ENCODE data around the gene INTS6.

Gene INTS6

GRCh38 chr13:51333421-51333820 is 119.4 kb downstream of the INTS6 start:
- Mint-ChIP-seq H3K4me1 (ENCODE audit: low read depth) (peaks cover 18% of the 10 kb centered on the region), H3K9me3 (no peaks in the 10 kb centered on the region), H3K27me3 (no peaks in the 10 kb centered on the region), H3K4me3 (no peak overlapping the region), H3K27ac (no peak overlapping the region), H3K36me3 (ENCODE audit: low read depth) (no peaks in the 10 kb centered on the region)
- no peak for DNase-seq

GRCh38 chr13:51332566-51333361 is 120.1 kb downstream of the INTS6 start:
- Mint-ChIP-seq H3K27me3 (no peaks in the 10 kb centered on the region), H3K4me1 (ENCODE audit: low read depth) (peaks cover 18% of the 10 kb centered on the region), H3K27ac (no peak overlapping the region), H3K36me3 (ENCODE audit: low read depth) (no peaks in the 10 kb centered on the region), H3K9me3 (no peaks in the 10 kb centered on the region), H3K4me3 (no peak overlapping the region)
- no peak for DNase-seq

DNA sequence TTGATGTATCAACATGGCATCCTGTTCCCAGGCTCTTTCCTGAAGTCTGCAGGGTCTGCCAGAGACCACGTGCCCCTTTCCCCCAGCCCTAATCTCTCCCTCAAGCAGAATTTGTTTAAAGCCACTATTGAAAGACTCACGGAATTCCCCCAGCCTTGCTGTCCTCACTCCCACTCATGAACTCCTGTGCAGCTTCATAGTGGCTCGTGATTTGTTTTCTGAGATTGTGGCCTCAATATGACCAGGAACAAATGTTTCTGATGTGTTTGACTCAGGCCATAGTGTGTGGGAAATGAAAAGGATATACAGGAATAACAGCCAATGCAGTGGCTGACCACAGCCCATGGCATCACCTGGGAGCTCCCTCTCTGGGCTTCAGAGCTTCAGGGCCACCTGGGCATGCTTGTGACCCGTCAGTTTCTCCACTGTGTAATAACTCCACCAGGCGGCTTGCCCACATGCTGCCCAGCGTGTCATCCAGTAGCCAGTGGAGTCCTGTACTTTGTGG is 121.4 kb downstream of the INTS6 start:
- H3K4me3 Mint-ChIP-seq: no peak overlapping the region
- no peak for DNase-seq
- H3K27me3 Mint-ChIP-seq: no peaks in the 10 kb centered on the region
- H3K4me1 Mint-ChIP-seq (ENCODE audit: low read depth): peaks cover 18% of the 10 kb centered on the region
- H3K36me3 Mint-ChIP-seq (ENCODE audit: low read depth): no peaks in the 10 kb centered on the region
- no peak overlapping the region for H3K27ac Mint-ChIP-seq
- no peaks in the 10 kb centered on the region for H3K9me3 Mint-ChIP-seq

GRCh38 chr13:51330791-51331190 is 122.0 kb downstream of the INTS6 start:
- no peaks in the 10 kb centered on the region for H3K27me3 Mint-ChIP-seq
- H3K27ac Mint-ChIP-seq: no peak overlapping the region
- H3K9me3 Mint-ChIP-seq: no peaks in the 10 kb centered on the region
- H3K4me3 Mint-ChIP-seq: no peak overlapping the region
- H3K4me1 Mint-ChIP-seq (ENCODE audit: low read depth): peaks cover 18% of the 10 kb centered on the region
- DNase-seq: no peak
- no peaks in the 10 kb centered on the region for H3K36me3 Mint-ChIP-seq (ENCODE audit: low read depth)

GRCh38 chr13:51329606-51330005 is 123.2 kb downstream of the INTS6 start:
- peaks cover 18% of the 10 kb centered on the region for H3K4me1 Mint-ChIP-seq (ENCODE audit: low read depth)
- H3K27me3 Mint-ChIP-seq: no peaks in the 10 kb centered on the region
- H3K27ac Mint-ChIP-seq: no peak overlapping the region
- H3K9me3 Mint-ChIP-seq: no peaks in the 10 kb centered on the region
- no peaks in the 10 kb centered on the region for H3K36me3 Mint-ChIP-seq (ENCODE audit: low read depth)
- H3K4me3 Mint-ChIP-seq: no peak overlapping the region
- no peak for DNase-seq

DNA sequence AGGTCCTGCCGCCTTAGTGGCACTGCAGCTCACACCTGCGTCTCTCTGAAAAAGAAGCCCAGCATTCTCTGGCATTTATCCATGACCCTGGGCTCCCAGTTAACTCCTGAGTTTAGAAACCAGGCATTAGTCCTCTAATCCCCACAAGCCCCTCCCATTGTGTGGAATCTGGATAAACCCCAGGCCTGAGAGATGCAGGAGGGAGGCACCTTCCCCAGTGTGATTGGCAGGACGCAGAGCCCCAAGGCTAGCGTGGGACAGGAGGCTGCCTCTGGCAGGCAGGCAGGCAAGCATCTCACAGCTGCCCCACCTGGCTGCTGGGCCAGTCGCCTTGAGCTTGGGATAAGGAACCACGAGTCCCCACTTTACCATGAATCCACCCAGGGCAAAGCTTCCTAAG is 124.3 kb downstream of the INTS6 start:
- H3K9me3 Mint-ChIP-seq: no peaks in the 10 kb centered on the region
- H3K27me3 Mint-ChIP-seq: no peaks in the 10 kb centered on the region
- no peak for DNase-seq
- no peak overlapping the region for H3K4me3 Mint-ChIP-seq
- H3K36me3 Mint-ChIP-seq (ENCODE audit: low read depth): no peaks in the 10 kb centered on the region
- no peak overlapping the region for H3K27ac Mint-ChIP-seq
- H3K4me1 Mint-ChIP-seq (ENCODE audit: low read depth): peaks cover 18% of the 10 kb centered on the region

DNA sequence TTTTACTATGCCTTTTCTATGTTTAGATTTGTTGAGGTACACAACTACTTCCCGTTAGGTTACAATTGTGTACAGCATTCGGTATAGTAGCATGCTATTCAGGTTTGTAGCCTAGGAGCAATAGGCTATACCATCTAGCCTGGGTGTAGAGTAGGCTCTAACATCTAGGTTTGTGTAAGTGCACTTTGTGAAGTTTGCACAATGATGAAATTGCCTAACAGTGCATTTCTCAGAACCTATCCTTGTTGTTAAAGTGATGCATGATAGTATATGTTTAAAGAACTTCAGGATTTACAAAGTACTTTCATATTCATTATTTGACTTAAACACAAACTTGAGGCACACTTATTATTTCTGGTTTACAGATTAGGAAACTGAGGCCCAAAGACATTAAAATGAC is 124.9 kb downstream of the INTS6 start:
- no peaks in the 10 kb centered on the region for H3K9me3 Mint-ChIP-seq
- H3K4me1 Mint-ChIP-seq (ENCODE audit: low read depth): peaks cover 16% of the 10 kb centered on the region
- no peak overlapping the region for H3K27ac Mint-ChIP-seq
- no peaks in the 10 kb centered on the region for H3K36me3 Mint-ChIP-seq (ENCODE audit: low read depth)
- no peaks in the 10 kb centered on the region for H3K27me3 Mint-ChIP-seq
- DNase-seq: no peak
- no peak overlapping the region for H3K4me3 Mint-ChIP-seq

DNA sequence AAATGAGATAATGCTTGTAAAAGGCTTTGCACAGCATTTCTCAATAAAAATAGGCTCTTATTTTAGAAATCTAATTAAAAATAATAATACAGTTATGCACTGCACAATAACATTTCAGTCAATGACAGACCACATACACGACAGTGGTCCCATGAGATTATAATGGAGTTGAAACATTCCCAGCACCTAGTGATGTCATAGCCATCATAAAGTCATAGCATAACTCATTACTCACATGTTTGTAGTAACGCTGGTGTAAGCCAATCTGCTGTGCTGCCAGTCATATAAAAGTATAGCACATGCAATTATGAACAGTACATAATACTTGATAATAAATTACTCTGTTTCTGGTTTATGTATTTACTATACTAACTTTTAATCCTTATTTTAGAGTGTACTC is 126.1 kb downstream of the INTS6 start:
- no peaks in the 10 kb centered on the region for H3K27me3 Mint-ChIP-seq
- H3K4me3 Mint-ChIP-seq: no peak overlapping the region
- H3K36me3 Mint-ChIP-seq (ENCODE audit: low read depth): no peaks in the 10 kb centered on the region
- H3K9me3 Mint-ChIP-seq: no peaks in the 10 kb centered on the region
- H3K27ac Mint-ChIP-seq: no peak overlapping the region
- DNase-seq: no peak
- peaks cover 13% of the 10 kb centered on the region for H3K4me1 Mint-ChIP-seq (ENCODE audit: low read depth)

DNA sequence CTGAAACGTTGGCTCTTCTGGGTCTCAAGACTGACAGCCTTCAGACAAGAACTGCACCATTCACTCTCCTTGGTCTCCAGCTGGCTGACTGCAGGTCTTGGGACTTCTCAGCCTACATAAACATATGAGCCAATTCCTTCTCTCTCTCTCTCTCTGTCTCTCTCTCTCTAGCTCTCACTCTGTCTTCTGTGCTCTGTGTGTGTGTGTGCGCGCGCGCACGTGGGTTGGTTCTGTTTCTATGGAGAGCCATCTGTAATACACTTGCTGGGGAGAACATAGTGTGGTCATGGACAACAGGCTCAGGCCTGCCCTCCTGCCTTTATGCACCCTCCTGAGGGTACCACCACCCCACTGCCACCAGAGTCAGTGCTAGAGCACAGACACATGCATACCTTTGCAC is 127.0 kb downstream of the INTS6 start:
- H3K27ac Mint-ChIP-seq: no peak overlapping the region
- H3K36me3 Mint-ChIP-seq (ENCODE audit: low read depth): no peaks in the 10 kb centered on the region
- peaks cover 4% of the 10 kb centered on the region for H3K4me1 Mint-ChIP-seq (ENCODE audit: low read depth)
- no peaks in the 10 kb centered on the region for H3K27me3 Mint-ChIP-seq
- DNase-seq: no peak
- no peaks in the 10 kb centered on the region for H3K9me3 Mint-ChIP-seq
- H3K4me3 Mint-ChIP-seq: no peak overlapping the region

- no peak for DNase-seq
- no peak overlapping the region for H3K4me3 Mint-ChIP-seq
- H3K36me3 Mint-ChIP-seq (ENCODE audit: low read depth): no peaks in the 10 kb centered on the region
- no peak overlapping the region for H3K27ac Mint-ChIP-seq
- H3K27me3 Mint-ChIP-seq: no peaks in the 10 kb centered on the region
- H3K4me1 Mint-ChIP-seq (ENCODE audit: low read depth): no peaks in the 10 kb centered on the region
- H3K9me3 Mint-ChIP-seq: no peaks in the 10 kb centered on the region
These were observed 128.0 kb downstream of the INTS6 start for GRCh38 chr13:51324714-51325420.

DNA sequence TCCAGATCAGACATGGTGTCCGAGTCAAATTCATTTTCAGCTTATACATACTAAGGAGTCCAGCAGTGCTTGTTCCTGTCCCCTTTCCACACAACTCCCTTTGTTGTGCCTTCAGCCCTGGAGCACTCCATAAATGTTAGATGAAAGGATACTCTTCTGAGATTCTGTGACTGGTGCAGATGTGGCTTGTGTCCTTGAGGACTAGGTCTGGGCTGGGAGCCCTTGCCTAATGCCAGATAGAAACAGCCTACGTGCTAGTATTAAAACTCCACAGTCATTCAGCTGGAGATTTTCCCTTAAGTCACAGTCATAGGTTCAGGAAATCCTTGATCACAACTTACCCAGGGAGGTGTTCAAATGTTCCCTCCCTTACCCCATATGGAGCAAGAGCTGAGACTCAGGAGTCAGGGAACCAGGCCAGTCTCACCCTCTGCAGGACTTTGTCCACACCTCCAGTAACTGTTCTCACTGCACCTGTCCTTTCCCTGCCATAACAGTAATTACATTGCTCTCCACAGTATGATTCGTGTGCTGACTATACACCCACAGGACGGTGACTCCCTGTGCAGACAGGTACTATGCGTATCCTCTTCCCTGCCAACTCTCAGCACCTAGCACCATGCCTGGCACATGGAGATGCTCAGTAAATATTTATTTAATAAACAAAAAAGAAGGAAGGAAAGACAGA is 128.9 kb downstream of the INTS6 start:
- no peaks in the 10 kb centered on the region for H3K9me3 Mint-ChIP-seq
- no peak overlapping the region for H3K4me3 Mint-ChIP-seq
- no peak for DNase-seq
- no peaks in the 10 kb centered on the region for H3K4me1 Mint-ChIP-seq (ENCODE audit: low read depth)
- H3K27me3 Mint-ChIP-seq: no peaks in the 10 kb centered on the region
- H3K27ac Mint-ChIP-seq: no peak overlapping the region
- H3K36me3 Mint-ChIP-seq (ENCODE audit: low read depth): no peaks in the 10 kb centered on the region

DNA sequence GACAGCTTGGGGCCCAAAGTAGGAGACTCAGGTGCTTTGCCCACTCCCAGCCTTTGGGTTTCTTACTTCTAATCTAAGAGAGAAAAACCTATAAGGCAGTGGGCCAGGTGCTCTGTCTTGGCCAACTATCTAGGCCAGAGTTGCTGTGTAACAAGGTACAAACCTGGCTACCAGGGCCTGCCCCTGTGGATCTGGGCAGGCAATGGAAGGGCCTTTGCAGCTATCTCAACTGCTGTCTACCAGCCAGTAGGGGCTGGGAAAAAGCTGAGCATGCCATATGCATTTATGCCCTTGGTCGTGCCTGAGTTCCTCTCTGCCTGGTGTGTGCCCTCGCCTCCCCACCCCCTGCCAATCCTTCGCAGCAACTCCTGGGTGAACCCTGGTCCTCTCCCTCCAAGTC is 130.0 kb downstream of the INTS6 start:
- H3K4me3 Mint-ChIP-seq: no peak overlapping the region
- H3K4me1 Mint-ChIP-seq (ENCODE audit: low read depth): no peaks in the 10 kb centered on the region
- H3K27me3 Mint-ChIP-seq: no peaks in the 10 kb centered on the region
- H3K36me3 Mint-ChIP-seq (ENCODE audit: low read depth): no peaks in the 10 kb centered on the region
- no peaks in the 10 kb centered on the region for H3K9me3 Mint-ChIP-seq
- H3K27ac Mint-ChIP-seq: no peak overlapping the region
- no peak for DNase-seq

DNA sequence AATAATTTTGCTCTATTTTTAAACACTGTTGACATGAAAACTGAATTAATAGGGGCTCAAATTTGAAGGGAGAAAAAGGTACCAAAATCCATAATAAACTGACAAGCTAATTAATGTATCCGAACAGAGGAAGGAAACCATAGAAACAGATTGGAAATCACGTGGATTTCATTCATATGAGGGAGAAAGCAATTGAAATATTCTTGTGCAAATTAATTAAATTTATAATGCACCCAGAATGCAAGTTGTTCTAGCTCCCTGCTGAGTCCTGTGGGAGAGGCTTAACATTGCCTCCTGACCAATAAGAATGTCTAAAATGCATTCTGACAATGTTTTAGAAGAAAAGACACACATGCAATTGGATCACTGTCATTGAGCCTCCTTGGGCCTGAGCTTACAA is 131.0 kb downstream of the INTS6 start:
- Mint-ChIP-seq H3K27me3 (no peaks in the 10 kb centered on the region), H3K27ac (no peak overlapping the region), H3K9me3 (no peaks in the 10 kb centered on the region), H3K36me3 (ENCODE audit: low read depth) (no peaks in the 10 kb centered on the region), H3K4me1 (ENCODE audit: low read depth) (no peaks in the 10 kb centered on the region), H3K4me3 (no peak overlapping the region)
- no peak for DNase-seq

DNA sequence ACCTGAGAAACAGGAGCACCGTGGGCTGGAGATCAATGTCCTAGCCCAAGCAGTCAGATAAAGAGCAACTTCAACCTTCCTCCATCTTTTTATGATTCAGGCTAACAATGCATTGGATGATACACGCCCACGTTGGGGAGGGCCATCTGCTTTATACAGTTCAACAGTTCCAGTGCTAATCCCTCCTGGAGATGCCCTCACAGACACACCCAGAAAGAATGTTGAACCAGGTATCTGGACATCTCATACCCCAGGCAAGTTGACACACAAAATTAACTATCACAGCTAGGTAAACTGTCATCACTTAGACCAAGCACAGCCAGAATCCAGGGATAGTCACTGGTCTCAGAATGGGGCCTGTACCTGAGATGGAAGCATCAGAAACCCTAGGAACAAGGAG is 134.0 kb downstream of the INTS6 start:
- no peak for DNase-seq
- Mint-ChIP-seq H3K27ac (no peak overlapping the region), H3K36me3 (ENCODE audit: low read depth) (no peaks in the 10 kb centered on the region), H3K4me1 (ENCODE audit: low read depth) (no peaks in the 10 kb centered on the region), H3K4me3 (no peak overlapping the region), H3K27me3 (no peaks in the 10 kb centered on the region), H3K9me3 (no peaks in the 10 kb centered on the region)

GRCh38 chr13:51318015-51318414 is 134.8 kb downstream of the INTS6 start:
- no peaks in the 10 kb centered on the region for H3K4me1 Mint-ChIP-seq (ENCODE audit: low read depth)
- no peak overlapping the region for H3K27ac Mint-ChIP-seq

More at GRCh38 chr13:51318015-51318414, 134.8 kb downstream of the INTS6 start:
- no peak overlapping the region for H3K4me3 Mint-ChIP-seq
- no peak for DNase-seq
- H3K27me3 Mint-ChIP-seq: no peaks in the 10 kb centered on the region
- H3K36me3 Mint-ChIP-seq (ENCODE audit: low read depth): no peaks in the 10 kb centered on the region
- H3K9me3 Mint-ChIP-seq: no peaks in the 10 kb centered on the region

All from activated T-cell treated with anti-CD3 and anti-CD28 coated beads, Interleukin-2, amount 50 U/mL, for 24 hours (primary cell).